DOHH2 (cell line): Measurements from ENCODE around the gene MGAT4A.

ENCODE experiments used
- H3F3A ChIP-seq: fragments of 200-600 bp; sonication (generic), shearing (Covaris generic); 2 replicates; pipeline ENCODE4 v1.6.0; 2016; ENCODE audit warnings: antibody characterized with exemption, mild to moderate bottlenecking; ENCODE audit not compliant: control insufficient read depth, insufficient read depth
- H3K27ac ChIP-seq: fragments of 200-600 bp; sonication (generic); 2 replicates; pipeline ENCODE4 v1.5.1; 2014; ENCODE audit warnings: low read depth, mild to moderate bottlenecking, low read length, moderate library complexity
- H3K27me3 ChIP-seq: fragments of 200-600 bp; sonication (generic); 2 replicates; pipeline ENCODE4 v1.6.1; 2014; ENCODE audit warnings: mild to moderate bottlenecking, low read length, mixed read lengths; ENCODE audit not compliant: control insufficient read depth
- H3K36me3 ChIP-seq: fragments of 200-600 bp; sonication (generic); 2 replicates; pipeline ENCODE4 v1.6.1; 2014; ENCODE audit warnings: mild to moderate bottlenecking, low read length, moderate library complexity, mixed read lengths; ENCODE audit not compliant: control insufficient read depth
- H3K4me1 ChIP-seq: fragments of 200-600 bp; sonication (generic); 2 replicates; pipeline ENCODE4 v1.6.1; 2014; ENCODE audit warnings: mild to moderate bottlenecking, low read length, mixed read lengths; ENCODE audit not compliant: control insufficient read depth
- H3K4me2 ChIP-seq: fragments of 200-600 bp; sonication (generic); 2 replicates; pipeline ENCODE4 v1.6.0; 2014; ENCODE audit warnings: mild to moderate bottlenecking, low read length, moderate library complexity
- H3K4me3 ChIP-seq: fragments of 200-600 bp; sonication (generic); 2 replicates; pipeline ENCODE4 v1.5.1; 2014; ENCODE audit warnings: mild to moderate bottlenecking, low read length, mixed read lengths
- H3K79me2 ChIP-seq: fragments of 200-600 bp; sonication (generic); 2 replicates; pipeline ENCODE4 v1.6.1; 2014; ENCODE audit warnings: mild to moderate bottlenecking, low read length, mixed read lengths; ENCODE audit not compliant: control insufficient read depth
- H3K9me2 ChIP-seq: fragments of 200-600 bp; sonication (generic); replicated peaks from 2 replicates; pipeline ENCODE4 v1.6.1; 2014; ENCODE audit warnings: mild to moderate bottlenecking, low read length, mixed read lengths; ENCODE audit not compliant: control insufficient read depth
- H3K9me3 ChIP-seq: fragments of 200-600 bp; sonication (generic); 2 replicates; pipeline ENCODE4 v1.6.1; 2014; ENCODE audit warnings: antibody characterized with exemption, low read length, mixed read lengths; ENCODE audit not compliant: control insufficient read depth, insufficient read depth
- H4K20me1 ChIP-seq: fragments of 200-600 bp; sonication (generic); 2 replicates; pipeline ENCODE4 v1.6.0; 2014; ENCODE audit warnings: low read depth, mild to moderate bottlenecking, antibody characterized with exemption, low read length, moderate library complexity; ENCODE audit not compliant: control insufficient read depth, insufficient read depth
- EZH2phosphoT487 ChIP-seq: fragments of 200-600 bp; sonication (generic); IDR thresholded peaks from 2 replicates; pipeline ENCODE4 v1.6.1; 2017; ENCODE audit warnings: borderline replicate concordance, mild to moderate bottlenecking, antibody characterized with exemption, low read length, moderate library complexity, mixed read lengths
- TF ChIP-seq, protein P1 (sequence below): fragments of 200-600 bp; sonication (generic); IDR thresholded peaks from one replicate; pipeline ENCODE4 v1.5.1; 2014; ENCODE audit warnings: antibody characterized with exemption, mild to moderate bottlenecking, low read depth, low read length; ENCODE audit not compliant: poor library complexity, severe bottlenecking

MGAT4A gene

DNA sequence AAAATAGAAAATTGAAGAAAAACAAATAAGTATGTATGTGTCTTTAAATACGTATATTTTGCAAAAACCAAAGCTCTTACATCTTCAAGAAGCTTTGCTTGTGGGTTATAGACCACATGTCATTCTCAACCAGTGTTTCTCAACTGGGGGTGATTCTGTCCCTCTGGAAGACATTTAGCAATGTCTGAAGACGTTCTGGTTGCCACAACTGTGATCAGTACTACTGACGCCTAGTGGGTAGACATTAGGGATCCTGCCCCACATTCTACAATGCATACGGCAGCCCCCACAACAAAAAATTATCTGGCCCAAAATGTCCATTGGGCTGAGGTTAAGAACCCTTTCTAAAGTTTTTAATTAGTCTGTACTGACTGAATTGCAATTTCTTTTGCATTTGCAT is 74.1 kb downstream of the MGAT4A start:
- Histone ChIP-seq H3K9me2 (no peaks in the 10 kb centered on the region), H4K20me1 (no peaks in the 10 kb centered on the region), H3F3A (no peaks in the 10 kb centered on the region), H3K36me3 (no peaks in the 10 kb centered on the region), H3K9me3 (no peaks in the 10 kb centered on the region), H3K27ac (no peak overlapping the region), H3K27me3 (no peaks in the 10 kb centered on the region), H3K4me2 (no peak overlapping the region), H3K79me2 (no peaks in the 10 kb centered on the region), H3K4me1 (peaks cover 7% of the 10 kb centered on the region), H3K4me3 (no peak overlapping the region)
- no peak for TF ChIP-seq EZH2phosphoT487
- TF ChIP-seq, protein P1, sequence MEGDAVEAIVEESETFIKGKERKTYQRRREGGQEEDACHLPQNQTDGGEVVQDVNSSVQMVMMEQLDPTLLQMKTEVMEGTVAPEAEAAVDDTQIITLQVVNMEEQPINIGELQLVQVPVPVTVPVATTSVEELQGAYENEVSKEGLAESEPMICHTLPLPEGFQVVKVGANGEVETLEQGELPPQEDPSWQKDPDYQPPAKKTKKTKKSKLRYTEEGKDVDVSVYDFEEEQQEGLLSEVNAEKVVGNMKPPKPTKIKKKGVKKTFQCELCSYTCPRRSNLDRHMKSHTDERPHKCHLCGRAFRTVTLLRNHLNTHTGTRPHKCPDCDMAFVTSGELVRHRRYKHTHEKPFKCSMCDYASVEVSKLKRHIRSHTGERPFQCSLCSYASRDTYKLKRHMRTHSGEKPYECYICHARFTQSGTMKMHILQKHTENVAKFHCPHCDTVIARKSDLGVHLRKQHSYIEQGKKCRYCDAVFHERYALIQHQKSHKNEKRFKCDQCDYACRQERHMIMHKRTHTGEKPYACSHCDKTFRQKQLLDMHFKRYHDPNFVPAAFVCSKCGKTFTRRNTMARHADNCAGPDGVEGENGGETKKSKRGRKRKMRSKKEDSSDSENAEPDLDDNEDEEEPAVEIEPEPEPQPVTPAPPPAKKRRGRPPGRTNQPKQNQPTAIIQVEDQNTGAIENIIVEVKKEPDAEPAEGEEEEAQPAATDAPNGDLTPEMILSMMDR, result no peak

DNA sequence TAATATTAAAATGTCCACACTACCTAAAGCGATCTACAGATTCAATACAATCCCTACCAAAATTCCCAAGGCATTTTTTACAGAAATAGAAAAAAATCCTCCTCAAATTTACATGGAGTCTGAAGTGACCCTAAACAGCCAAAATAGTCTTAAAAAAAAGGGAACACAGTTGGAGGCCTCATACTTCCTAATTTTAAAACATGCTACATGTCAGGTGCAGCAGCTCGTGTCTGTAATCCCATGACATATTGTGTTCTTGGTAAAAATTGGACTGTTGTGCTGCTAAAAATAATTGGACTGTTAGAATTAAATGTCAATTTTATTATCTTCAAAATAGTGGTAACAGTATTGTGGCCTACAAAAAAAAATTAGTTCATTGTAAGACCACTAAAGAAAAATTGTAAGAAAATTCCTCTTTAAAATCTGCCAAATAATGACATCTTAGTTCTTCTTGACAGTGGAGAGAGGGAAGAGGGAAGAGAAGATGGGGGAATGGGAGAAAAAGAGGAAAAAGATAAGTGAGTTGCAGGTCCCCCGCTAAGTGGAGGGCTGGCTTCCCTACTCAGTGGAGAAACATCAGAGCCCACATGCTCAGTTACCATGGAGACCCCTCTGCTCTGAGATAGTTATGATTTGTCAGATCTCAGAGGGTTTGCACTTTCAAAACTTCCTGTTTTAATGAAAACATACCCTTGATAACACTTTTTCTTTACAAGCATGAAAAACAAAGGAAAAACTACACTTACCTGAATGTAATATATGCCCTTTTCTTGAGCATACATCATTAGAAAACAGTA is 76.0 kb downstream of the MGAT4A start:
- no peaks in the 10 kb centered on the region for H3K9me2 ChIP-seq
- TF ChIP-seq, protein P1, result no peak
- no peak for TF ChIP-seq EZH2phosphoT487
- no peak overlapping the region for H3K4me3 ChIP-seq
- no peaks in the 10 kb centered on the region for H3F3A ChIP-seq
- H3K36me3 ChIP-seq, result no peaks in the 10 kb centered on the region
- no peaks in the 10 kb centered on the region for H3K79me2 ChIP-seq
- peaks cover 7% of the 10 kb centered on the region for H3K4me1 ChIP-seq
- no peak overlapping the region for H3K4me2 ChIP-seq
- no peaks in the 10 kb centered on the region for H3K27me3 ChIP-seq
- H3K27ac ChIP-seq, result no peak overlapping the region
- no peaks in the 10 kb centered on the region for H3K9me3 ChIP-seq
- no peaks in the 10 kb centered on the region for H4K20me1 ChIP-seq

DNA sequence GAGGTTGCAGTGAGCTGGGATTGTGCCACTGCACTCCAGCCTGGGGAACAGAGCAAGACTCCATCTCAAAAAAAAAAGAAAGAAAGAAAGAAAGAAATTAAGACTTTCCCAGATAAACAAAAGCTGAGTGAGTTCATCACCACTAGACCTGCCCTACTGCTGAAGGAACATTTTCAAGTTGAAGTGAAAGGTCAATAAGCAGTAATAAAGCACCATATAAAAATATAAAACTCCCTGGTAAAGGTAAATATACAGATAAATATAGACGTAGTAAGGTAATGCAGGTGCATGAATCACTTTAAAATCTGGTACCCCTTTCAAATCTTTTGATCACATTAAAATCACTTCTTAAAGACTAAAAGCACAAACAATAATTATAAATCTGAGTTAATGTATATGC is 79.9 kb downstream of the MGAT4A start:
- no peak overlapping the region for H3K4me2 ChIP-seq
- H3F3A ChIP-seq, result no peaks in the 10 kb centered on the region
- H3K36me3 ChIP-seq, result no peaks in the 10 kb centered on the region
- H3K27ac ChIP-seq, result no peak overlapping the region
- no peaks in the 10 kb centered on the region for H4K20me1 ChIP-seq
- no peaks in the 10 kb centered on the region for H3K9me2 ChIP-seq
- H3K9me3 ChIP-seq, result no peaks in the 10 kb centered on the region
- TF ChIP-seq EZH2phosphoT487, result no peak
- TF ChIP-seq, protein P1, result no peak
- H3K4me3 ChIP-seq, result no peak overlapping the region
- H3K27me3 ChIP-seq, result no peaks in the 10 kb centered on the region
- peaks cover 13% of the 10 kb centered on the region for H3K4me1 ChIP-seq
- H3K79me2 ChIP-seq, result no peaks in the 10 kb centered on the region
